Measurements from ENCODE around the gene PRPF18.

The PRPF18 gene

GRCh38 chr10:13563481-13564445 lies 23.0 kb upstream of the PRPF18 start:
- Histone ChIP-seq H3K4me2 (ENCODE audit: low read depth, low read length) (no peak overlapping the region), H3K4me1 (ENCODE audit: low read length) (no peaks in the 10 kb centered on the region), H3K27me3 (replicated peaks; ENCODE audit: insufficient read depth, low read length) (no peaks in the 10 kb centered on the region), H3K9ac (ENCODE audit: low read length) (no peak overlapping the region), H2AFZ (ENCODE audit: low read length) (no peak overlapping the region), H3F3A (ENCODE audit: insufficient read depth, low read length) (no peaks in the 10 kb centered on the region), H3K9me3 (replicated peaks; ENCODE audit: insufficient read depth, low read length) (no peaks in the 10 kb centered on the region), H3K9me2 (replicated peaks; ENCODE audit: insufficient read depth, low read length) (no peaks in the 10 kb centered on the region), H3K36me3 (replicated peaks; ENCODE audit: insufficient read depth, low read length) (no peaks in the 10 kb centered on the region), H3K4me3 (ENCODE audit: low read length) (no peak overlapping the region), H3K27ac (ENCODE audit: low read length) (no peak overlapping the region), H4K20me1 (ENCODE audit: insufficient read depth, low read length) (no peaks in the 10 kb centered on the region), H3K79me2 (ENCODE audit: low read length) (no peaks in the 10 kb centered on the region)
- no peak for DNase-seq
- TF ChIP-seq EZH2 (optimal IDR thresholded peaks at IDR 0.05; ENCODE audit: low read depth, low read length): no peak
- TF ChIP-seq EZH2phosphoT487 (IDR thresholded peaks at IDR 0.05; ENCODE audit: low read length): no peak

DNA sequence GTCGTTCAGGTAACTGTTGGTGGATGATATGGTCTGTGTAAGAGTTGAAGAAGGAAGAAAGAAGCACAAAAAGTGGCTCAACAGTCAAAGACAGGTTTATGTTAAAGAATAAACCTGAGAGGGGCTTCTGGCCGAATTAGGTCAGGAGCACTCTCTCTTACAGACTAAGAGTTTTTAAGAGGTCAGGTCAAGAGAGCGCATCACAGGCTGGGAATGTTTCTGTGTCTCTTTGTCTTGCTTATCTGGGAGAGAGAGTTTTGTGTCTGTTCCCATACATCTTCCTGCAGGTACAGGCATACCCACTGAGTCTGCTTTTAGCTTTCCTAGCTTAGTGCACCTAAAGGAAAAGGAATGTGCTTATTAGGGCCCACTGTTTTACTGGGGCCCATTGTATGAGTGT lies 22.2 kb upstream of the PRPF18 start:
- Histone ChIP-seq H2AFZ (ENCODE audit: low read length) (no peak overlapping the region), H3K27me3 (replicated peaks; ENCODE audit: insufficient read depth, low read length) (no peaks in the 10 kb centered on the region), H3K9ac (ENCODE audit: low read length) (no peak overlapping the region), H4K20me1 (ENCODE audit: insufficient read depth, low read length) (no peaks in the 10 kb centered on the region), H3K4me2 (ENCODE audit: low read depth, low read length) (no peak overlapping the region), H3K9me3 (replicated peaks; ENCODE audit: insufficient read depth, low read length) (no peaks in the 10 kb centered on the region), H3K4me1 (ENCODE audit: low read length) (no peaks in the 10 kb centered on the region), H3K9me2 (replicated peaks; ENCODE audit: insufficient read depth, low read length) (no peaks in the 10 kb centered on the region), H3K4me3 (ENCODE audit: low read length) (no peak overlapping the region), H3K27ac (ENCODE audit: low read length) (no peak overlapping the region), H3K79me2 (ENCODE audit: low read length) (no peaks in the 10 kb centered on the region), H3F3A (ENCODE audit: insufficient read depth, low read length) (no peaks in the 10 kb centered on the region), H3K36me3 (replicated peaks; ENCODE audit: insufficient read depth, low read length) (no peaks in the 10 kb centered on the region)
- TF ChIP-seq EZH2phosphoT487 (IDR thresholded peaks at IDR 0.05; ENCODE audit: low read length) (no peak), CTCF (IDR thresholded peaks at IDR 0.05; ENCODE audit: low read length) (no peak), EZH2 (optimal IDR thresholded peaks at IDR 0.05; ENCODE audit: low read depth, low read length) (no peak)
- DNase-seq: no peak

DNA sequence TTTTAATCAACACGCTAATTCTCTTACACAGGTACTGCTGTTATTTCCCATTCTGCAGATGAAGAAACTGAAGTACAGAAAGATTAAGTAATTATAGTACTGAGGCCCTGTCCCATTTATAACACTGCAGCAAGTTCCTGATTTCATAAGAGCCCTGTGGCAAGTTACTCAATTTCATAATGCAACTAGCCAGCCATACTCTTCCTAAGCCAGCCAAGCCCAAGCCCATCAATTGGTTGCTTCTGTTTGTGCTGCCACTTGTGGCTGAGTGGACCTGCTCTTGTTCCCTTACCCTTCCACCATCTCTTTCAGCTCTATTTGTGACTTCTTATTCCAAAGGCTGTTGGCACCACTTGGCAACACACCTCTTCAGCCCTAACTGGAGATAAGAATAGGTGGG lies 19.7 kb upstream of the PRPF18 start:
- Histone ChIP-seq H3K9me2 (replicated peaks; ENCODE audit: insufficient read depth, low read length) (no peaks in the 10 kb centered on the region), H3K4me3 (ENCODE audit: low read length) (no peak overlapping the region), H3K27ac (ENCODE audit: low read length) (no peak overlapping the region), H3K9ac (ENCODE audit: low read length) (no peak overlapping the region), H3F3A (ENCODE audit: insufficient read depth, low read length) (no peaks in the 10 kb centered on the region), H3K4me2 (ENCODE audit: low read depth, low read length) (no peak overlapping the region), H3K79me2 (ENCODE audit: low read length) (no peaks in the 10 kb centered on the region), H4K20me1 (ENCODE audit: insufficient read depth, low read length) (no peaks in the 10 kb centered on the region), H3K36me3 (replicated peaks; ENCODE audit: insufficient read depth, low read length) (no peaks in the 10 kb centered on the region), H3K27me3 (replicated peaks; ENCODE audit: insufficient read depth, low read length) (no peaks in the 10 kb centered on the region), H2AFZ (ENCODE audit: low read length) (no peak overlapping the region), H3K9me3 (replicated peaks; ENCODE audit: insufficient read depth, low read length) (no peaks in the 10 kb centered on the region), H3K4me1 (ENCODE audit: low read length) (no peaks in the 10 kb centered on the region)
- DNase-seq: no peak
- no peak for TF ChIP-seq EZH2phosphoT487 (IDR thresholded peaks at IDR 0.05; ENCODE audit: low read length)
- no peak for TF ChIP-seq EZH2 (optimal IDR thresholded peaks at IDR 0.05; ENCODE audit: low read depth, low read length)
- no peak for TF ChIP-seq CTCF (IDR thresholded peaks at IDR 0.05; ENCODE audit: low read length)

GRCh38 chr10:13571541-13571940 lies 15.2 kb upstream of the PRPF18 start:
- Histone ChIP-seq H3K27me3 (replicated peaks; ENCODE audit: insufficient read depth, low read length) (no peaks in the 10 kb centered on the region), H3K9me3 (replicated peaks; ENCODE audit: insufficient read depth, low read length) (no peaks in the 10 kb centered on the region), H3K79me2 (ENCODE audit: low read length) (no peaks in the 10 kb centered on the region), H3K36me3 (replicated peaks; ENCODE audit: insufficient read depth, low read length) (no peaks in the 10 kb centered on the region), H2AFZ (ENCODE audit: low read length) (no peak overlapping the region), H4K20me1 (ENCODE audit: insufficient read depth, low read length) (no peaks in the 10 kb centered on the region), H3K4me3 (ENCODE audit: low read length) (no peak overlapping the region), H3K4me1 (ENCODE audit: low read length) (no peaks in the 10 kb centered on the region), H3K4me2 (ENCODE audit: low read depth, low read length) (no peak overlapping the region), H3F3A (ENCODE audit: insufficient read depth, low read length) (no peaks in the 10 kb centered on the region), H3K27ac (ENCODE audit: low read length) (no peak overlapping the region), H3K9me2 (replicated peaks; ENCODE audit: insufficient read depth, low read length) (no peaks in the 10 kb centered on the region), H3K9ac (ENCODE audit: low read length) (no peak overlapping the region)
- no peak for DNase-seq
- TF ChIP-seq CTCF (IDR thresholded peaks at IDR 0.05; ENCODE audit: low read length) (no peak), EZH2 (optimal IDR thresholded peaks at IDR 0.05; ENCODE audit: low read depth, low read length) (no peak), EZH2phosphoT487 (IDR thresholded peaks at IDR 0.05; ENCODE audit: low read length) (no peak)
